RWPE2 (cell line): ENCODE results near the gene CEP170B.
"Not testable (repeated sequence)": the region's sequence is repeated elsewhere in the genome, so short reads cannot be mapped to it uniquely, and the experiment has no call there.

Source experiments
- ATAC-seq: fragments of 200-7000 bp; cut with Tn5 transposase; 3 replicates; pipeline ENCODE4 v1.9.1; 2021; ENCODE audit warnings: low read depth
- DNase-seq: peaks from one replicate; pipeline ENCODE4 v3.0.0-alpha.2; 2020; ENCODE audit warnings: low spot score
- H3K27ac ChIP-seq: fragments of 450-650 bp; 2 replicates; pipeline ENCODE4 v1.5.1; 2017; ENCODE audit warnings: mild to moderate bottlenecking; ENCODE audit not compliant: poor library complexity, severe bottlenecking
- H3K27me3 ChIP-seq: fragments of 250-450 bp; sonication (Bioruptor Pico); 2 replicates; pipeline ENCODE4 v1.5.1; 2021; ENCODE audit warnings: mild to moderate bottlenecking, moderate library complexity; ENCODE audit not compliant: insufficient read depth, poor library complexity, severe bottlenecking
- H3K36me3 ChIP-seq: fragments of 250-450 bp; sonication (Bioruptor Pico); 2 replicates; pipeline ENCODE4 v1.5.1; 2020; ENCODE audit warnings: low read depth, mild to moderate bottlenecking, moderate library complexity
- H3K4me1 ChIP-seq: fragments of 250-450 bp; sonication (Bioruptor Pico); 2 replicates; pipeline ENCODE4 v1.5.1; 2021; ENCODE audit warnings: mild to moderate bottlenecking, moderate library complexity; ENCODE audit not compliant: insufficient read depth, poor library complexity, severe bottlenecking
- H3K4me3 ChIP-seq: fragments of 250-450 bp; sonication (Bioruptor Pico); 2 replicates; pipeline ENCODE4 v1.5.1; 2021; ENCODE audit warnings: mild to moderate bottlenecking, moderate library complexity; ENCODE audit not compliant: severe bottlenecking
- H3K9me3 ChIP-seq: fragments of 250-450 bp; sonication (Bioruptor Pico); 2 replicates; pipeline ENCODE4 v1.5.1; 2021; ENCODE audit warnings: mild to moderate bottlenecking, moderate library complexity; ENCODE audit not compliant: severe bottlenecking
- CTCF ChIP-seq: fragments of 450-650 bp; IDR thresholded peaks from one replicate; pipeline ENCODE4 v1.5.1; 2017; ENCODE audit warnings: mild to moderate bottlenecking, moderate library complexity; ENCODE audit not compliant: poor library complexity, severe bottlenecking

The CEP170B gene

GRCh38 chr14:104917116-104917515 is 52.0 kb downstream of the CEP170B start:
- no peak for TF ChIP-seq CTCF
- Histone ChIP-seq H3K4me1 (no peaks in the 10 kb centered on the region), H3K9me3 (peaks cover 2% of the 10 kb centered on the region), H3K27me3 (no peaks in the 10 kb centered on the region), H3K36me3 (no peaks in the 10 kb centered on the region), H3K4me3 (no peak overlapping the region), H3K27ac (no peak overlapping the region)
- no peak for DNase-seq
- ATAC-seq: no peak

GRCh38 chr14:104917993-104918392 is 52.9 kb downstream of the CEP170B start:
- no peaks in the 10 kb centered on the region for H3K36me3 ChIP-seq
- no peaks in the 10 kb centered on the region for H3K27me3 ChIP-seq
- no peaks in the 10 kb centered on the region for H3K4me1 ChIP-seq
- H3K4me3 ChIP-seq: no peak overlapping the region
- no peaks in the 10 kb centered on the region for H3K9me3 ChIP-seq
- no peak for ATAC-seq
- no peak overlapping the region for H3K27ac ChIP-seq
- no peak for TF ChIP-seq CTCF
- no peak for DNase-seq

- not testable (repeated sequence) for DNase-seq, H3K9me3 ChIP-seq, ATAC-seq, H3K27me3 ChIP-seq, H3K27ac ChIP-seq, H3K4me3 ChIP-seq, H3K36me3 ChIP-seq, H3K4me1 ChIP-seq
These were observed 54.3 kb downstream of the CEP170B start for GRCh38 chr14:104919152-104919992.

- H3K27ac ChIP-seq: no peak overlapping the region
- no peaks in the 10 kb centered on the region for H3K36me3 ChIP-seq
- no peak for ATAC-seq
- H3K27me3 ChIP-seq: no peaks in the 10 kb centered on the region
- no peak for TF ChIP-seq CTCF
- H3K4me3 ChIP-seq: no peak overlapping the region
- no peak for DNase-seq
- no peaks in the 10 kb centered on the region for H3K4me1 ChIP-seq
- no peaks in the 10 kb centered on the region for H3K9me3 ChIP-seq
These were observed 54.9 kb downstream of the CEP170B start for GRCh38 chr14:104919993-104920315.

GRCh38 chr14:104923640-104924420 is 58.8 kb downstream of the CEP170B start:
- H3K27me3 ChIP-seq: no peaks in the 10 kb centered on the region
- DNase-seq (peak; percentile 68), ATAC-seq (no peak)
- no peak for TF ChIP-seq CTCF
- H3K4me1 ChIP-seq: no peaks in the 10 kb centered on the region
- H3K4me3 ChIP-seq: no peak overlapping the region
- H3K27ac ChIP-seq: no peak overlapping the region
- no peaks in the 10 kb centered on the region for H3K36me3 ChIP-seq
- no peaks in the 10 kb centered on the region for H3K9me3 ChIP-seq
